ENCODE results near the gene SLC9A5.

SLC9A5 gene

GRCh38 chr16:67283039-67283825, 34.5 kb downstream of the SLC9A5 start:
- no peak for DNase-seq

GRCh38 chr16:67283826-67284555, 35.2 kb downstream of the SLC9A5 start:
- no peak for DNase-seq

DNA sequence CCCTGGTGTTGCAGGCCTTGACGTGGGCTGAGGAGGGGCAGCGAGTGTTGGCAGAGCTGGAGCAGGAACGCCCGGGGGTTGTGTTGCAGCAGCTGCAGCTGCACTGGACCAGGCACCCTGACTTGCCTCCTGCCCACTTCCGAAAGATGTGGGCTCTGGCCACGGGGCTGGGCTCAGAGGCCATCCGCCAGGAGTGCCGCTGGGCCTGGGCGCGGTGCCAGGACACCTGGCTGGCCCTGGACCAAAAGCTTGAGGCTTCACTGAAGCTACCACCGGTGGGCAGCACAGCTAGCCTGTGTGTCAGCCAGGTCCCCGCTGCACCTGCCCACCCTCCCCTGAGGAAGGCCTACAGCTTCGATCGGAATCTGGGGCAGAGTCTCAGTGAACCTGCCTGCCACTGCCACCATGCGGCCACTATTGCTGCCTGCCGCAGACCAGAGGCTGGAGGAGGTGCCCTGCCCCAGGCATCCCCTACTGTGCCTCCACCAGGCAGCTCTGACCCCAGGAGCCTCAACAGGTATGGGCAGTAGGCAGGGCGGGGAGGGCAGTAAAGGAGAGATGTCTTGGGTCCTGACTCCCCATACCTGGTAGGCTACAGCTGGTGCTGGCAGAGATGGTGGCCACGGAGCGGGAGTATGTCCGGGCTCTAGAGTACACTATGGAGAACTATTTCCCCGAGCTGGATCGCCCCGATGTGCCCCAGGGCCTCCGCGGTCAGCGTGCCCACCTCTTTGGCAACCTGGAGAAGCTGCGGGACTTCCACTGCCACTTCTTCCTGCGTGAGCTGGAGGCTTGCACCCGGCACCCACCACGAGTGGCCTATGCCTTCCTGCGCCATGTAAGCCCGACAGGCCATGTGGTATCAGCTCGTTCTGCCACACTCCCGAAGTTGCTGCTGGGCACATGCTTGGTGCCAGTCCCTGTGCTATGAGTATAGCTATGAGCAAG, 36.2 kb downstream of the SLC9A5 start:
- no peak for DNase-seq

DNA sequence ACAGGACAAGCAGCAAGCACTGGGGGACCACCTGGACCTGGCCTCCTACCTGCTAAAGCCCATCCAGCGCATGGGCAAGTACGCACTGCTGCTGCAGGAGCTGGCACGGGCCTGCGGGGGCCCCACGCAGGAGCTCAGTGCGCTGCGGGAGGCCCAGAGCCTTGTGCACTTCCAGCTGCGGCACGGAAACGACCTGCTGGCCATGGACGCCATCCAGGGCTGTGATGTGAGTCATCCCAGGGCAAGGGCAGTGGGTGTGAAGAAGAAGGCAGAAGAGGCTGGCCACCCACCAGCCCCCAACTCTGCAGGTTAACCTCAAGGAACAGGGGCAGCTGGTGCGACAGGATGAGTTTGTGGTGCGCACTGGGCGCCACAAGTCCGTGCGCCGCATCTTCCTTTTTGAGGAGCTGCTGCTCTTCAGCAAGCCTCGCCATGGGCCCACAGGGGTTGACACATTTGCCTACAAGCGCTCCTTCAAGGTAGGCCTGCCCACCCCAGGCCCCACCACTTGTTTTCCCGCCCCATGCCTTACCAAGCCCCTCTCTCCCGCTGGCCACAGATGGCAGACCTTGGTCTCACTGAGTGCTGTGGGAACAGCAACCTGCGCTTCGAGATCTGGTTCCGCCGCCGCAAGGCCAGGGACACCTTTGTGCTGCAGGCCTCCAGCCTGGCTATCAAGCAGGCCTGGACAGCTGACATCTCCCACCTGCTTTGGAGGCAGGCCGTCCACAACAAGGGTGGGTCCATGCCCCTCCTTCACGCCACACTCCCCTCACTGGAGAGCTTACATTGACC, 37.9 kb downstream of the SLC9A5 start:
- no peak for DNase-seq

DNA sequence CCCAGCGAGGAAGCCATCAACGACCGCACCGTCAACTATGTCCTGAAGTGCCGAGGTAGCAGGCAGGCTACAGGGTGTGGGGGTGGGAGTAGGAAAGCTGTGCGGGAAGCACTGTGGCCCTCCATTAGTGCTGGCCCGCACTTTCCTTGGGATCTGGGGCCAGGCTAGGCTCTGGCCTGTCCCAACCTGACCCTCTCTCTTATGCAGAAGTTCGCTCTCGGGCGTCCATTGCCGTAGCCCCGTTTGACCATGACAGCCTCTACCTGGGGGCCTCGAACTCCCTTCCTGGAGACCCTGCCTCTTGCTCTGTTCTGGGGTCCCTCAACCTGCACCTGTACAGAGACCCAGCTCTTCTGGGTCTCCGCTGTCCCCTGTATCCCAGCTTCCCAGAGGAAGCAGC, 39.2 kb downstream of the SLC9A5 start:
- DNase-seq = no peak

- no peak for DNase-seq
Observed at GRCh38 chr16:67291461-67291860, 42.7 kb downstream of the SLC9A5 start.

GRCh38 chr16:67294171-67294757, 45.5 kb downstream of the SLC9A5 start:
- DNase-seq = no peak

- DNase-seq = no peak
Observed at GRCh38 chr16:67294938-67295361, 46.2 kb downstream of the SLC9A5 start.

DNA sequence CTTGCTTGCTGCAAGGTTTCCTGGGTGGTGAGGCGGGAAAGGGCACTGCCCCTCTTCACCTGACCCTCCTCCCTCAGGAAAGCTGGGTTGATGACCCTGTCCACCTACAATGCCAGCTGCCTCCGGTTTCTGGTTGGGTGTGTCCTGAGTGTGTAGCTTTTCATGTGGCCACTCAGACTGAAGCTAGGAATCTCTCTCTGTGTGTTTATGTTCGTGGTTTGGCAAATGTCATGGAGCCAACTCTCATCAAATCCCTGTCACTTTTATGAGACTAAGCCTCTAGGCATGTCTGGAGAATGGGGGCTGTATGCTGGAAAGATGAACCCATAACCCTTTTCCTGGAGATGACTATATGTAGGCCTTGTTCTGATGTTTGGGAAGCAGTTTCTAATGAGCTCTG, 47.6 kb downstream of the SLC9A5 start:
- no peak for DNase-seq

DNA sequence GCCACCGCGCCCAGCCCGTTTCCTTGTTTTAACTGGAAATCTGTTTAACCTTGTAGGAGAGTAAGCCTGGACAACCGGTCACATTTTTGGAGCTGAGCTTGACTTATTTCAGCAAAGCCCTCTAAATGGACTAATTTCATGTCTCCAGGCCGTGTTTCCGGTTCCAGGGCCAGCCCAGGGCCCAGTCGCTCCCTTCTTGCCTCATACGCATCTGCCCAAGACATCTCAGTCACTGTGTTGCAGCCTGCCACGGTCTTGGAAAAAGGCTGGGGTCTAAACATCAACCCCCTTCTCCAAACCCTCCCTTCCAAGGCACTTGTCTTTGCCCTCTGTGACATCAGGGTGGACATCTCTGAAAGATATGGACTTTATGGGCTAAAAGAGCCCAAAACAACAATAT, 49.5 kb downstream of the SLC9A5 start:
- no peak for DNase-seq

DNA sequence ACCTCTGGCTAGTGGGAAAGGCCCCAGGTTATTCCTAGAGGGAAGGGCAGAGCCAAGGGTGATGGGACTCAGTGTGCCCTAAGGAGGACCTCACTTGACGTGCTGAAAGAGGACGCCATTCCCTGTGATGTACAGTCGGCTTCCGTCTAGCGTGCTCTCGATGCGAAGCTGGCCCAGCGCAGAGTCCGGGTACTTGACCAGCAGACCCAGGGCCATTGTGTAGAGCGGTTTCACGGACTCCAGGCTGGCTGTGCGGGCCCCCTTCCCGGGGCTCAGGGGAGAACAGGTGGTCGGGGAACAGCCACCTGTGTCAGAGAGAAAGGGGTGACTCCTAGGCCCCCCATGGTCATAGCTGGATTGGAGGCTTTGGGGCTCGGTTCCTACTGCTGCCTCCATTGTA, 50.5 kb downstream of the SLC9A5 start:
- DNase-seq = no peak

DNA sequence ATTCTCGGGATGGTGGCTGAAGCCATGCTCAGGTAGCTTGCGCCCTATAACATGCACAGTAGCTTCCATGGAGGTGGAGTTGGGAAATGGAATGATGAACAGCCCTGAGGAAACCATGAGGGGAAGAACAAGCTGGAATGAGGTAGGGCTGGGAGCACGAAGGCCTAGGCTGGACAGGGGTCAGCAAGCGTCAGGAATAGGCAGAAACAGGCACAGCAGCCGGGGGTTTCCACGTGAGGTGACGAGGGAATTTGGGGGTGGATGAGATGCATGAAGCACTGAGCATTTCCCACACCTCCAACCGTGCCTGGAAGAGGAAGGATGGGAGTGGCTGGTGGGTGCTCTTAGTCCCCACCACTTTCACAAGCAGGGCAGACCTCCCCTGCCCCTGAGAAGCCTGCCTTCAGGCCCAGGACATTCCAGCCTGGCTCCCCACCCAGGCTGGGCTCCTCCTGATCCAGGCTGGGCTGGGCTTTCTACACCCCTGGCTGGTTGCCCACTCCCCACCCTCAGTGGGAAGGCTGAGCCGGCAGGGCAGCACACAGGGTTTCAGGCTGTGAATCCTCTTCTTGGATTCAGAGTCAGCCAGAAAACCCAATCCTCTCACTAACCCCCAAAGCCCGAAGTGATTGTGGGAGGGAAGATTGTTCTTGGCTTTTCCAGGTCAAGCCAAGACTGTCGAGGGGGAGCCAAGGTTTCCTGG, 52.5 kb downstream of the SLC9A5 start:
- no peak for DNase-seq

GRCh38 chr16:67302076-67302475, 53.3 kb downstream of the SLC9A5 start:
- DNase-seq = no peak

DNA sequence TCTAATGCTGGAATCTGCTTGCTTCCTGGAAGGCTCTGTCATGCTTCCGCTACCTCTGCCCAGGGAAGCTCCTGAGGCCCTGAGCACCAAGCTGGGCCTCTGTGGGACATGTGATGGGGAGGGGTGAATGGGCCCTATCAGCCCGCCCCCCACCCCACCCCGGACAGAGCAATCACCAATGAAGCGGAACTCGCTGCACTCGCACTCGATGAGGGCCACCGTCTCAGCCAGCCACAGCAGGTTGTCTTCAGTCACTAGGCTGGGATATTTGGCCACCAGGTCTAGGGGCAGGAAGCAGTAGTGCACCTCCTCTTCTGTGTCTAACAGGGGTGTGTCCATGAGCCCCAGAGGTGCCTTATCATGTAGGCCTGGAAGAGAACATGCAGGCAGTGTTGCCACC, 54.2 kb downstream of the SLC9A5 start:
- DNase-seq = no peak

- DNase-seq = no peak
Observed at GRCh38 chr16:67304020-67304419, 55.2 kb downstream of the SLC9A5 start.

GRCh38 chr16:67305216-67306071, 56.7 kb downstream of the SLC9A5 start:
- no peak for DNase-seq

DNA sequence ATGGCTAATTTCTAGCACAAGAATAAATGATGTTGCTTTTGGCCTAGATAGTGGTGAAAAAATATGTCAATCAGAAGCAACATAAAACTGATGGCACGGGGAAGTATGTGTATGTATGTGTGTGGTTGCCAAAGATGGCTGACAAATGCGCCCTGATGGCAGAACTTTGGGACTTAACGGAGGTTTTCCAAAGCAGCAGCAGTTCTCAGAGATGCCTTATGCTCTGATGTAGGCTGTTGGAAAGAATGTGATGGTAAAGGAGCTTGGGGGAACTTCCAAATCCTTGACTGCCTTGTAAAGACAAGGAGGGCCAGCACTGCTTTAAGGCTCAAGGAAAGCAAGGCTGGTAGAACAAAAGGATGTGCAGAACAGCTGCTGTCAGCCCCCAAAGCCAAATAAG, 61.8 kb downstream of the SLC9A5 start:
- DNase-seq = no peak

GRCh38 chr16:67311607-67312488, 63.1 kb downstream of the SLC9A5 start:
- no peak for DNase-seq

- no peak for DNase-seq
Observed at GRCh38 chr16:67312719-67313118, 63.9 kb downstream of the SLC9A5 start.
